HG03460 (cell line): Measurements from ENCODE around the gene PRCD.

ENCODE experiments used
- ATAC-seq: cut with Tn5 transposase; IDR thresholded peaks from one replicate; pipeline ENCODE4 v1.9.1; 2021; ENCODE audit not compliant: unreplicated experiment

Gene PRCD

DNA sequence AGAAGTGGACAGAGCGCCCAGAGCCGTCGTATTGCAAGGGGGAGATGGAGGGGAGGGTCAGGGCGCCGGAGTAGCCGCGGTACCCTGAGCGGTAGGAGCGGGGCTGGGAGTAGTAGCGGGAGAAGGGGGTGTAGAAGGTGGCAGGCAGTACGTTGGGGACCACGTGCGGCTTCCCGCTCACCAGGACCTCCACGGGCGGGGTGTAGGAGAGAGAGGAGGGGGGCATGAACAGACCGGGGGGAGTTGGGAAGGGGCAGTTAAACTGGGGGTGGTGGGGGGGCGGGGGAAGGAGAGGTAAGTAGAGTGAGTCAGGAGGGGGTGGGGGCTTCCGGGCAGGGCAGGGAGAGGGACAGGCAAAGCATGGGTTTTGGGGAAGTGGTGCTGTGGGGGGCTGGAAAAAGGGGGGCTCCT lies 29.0 kb downstream of the PRCD start:
- no peak for ATAC-seq

DNA sequence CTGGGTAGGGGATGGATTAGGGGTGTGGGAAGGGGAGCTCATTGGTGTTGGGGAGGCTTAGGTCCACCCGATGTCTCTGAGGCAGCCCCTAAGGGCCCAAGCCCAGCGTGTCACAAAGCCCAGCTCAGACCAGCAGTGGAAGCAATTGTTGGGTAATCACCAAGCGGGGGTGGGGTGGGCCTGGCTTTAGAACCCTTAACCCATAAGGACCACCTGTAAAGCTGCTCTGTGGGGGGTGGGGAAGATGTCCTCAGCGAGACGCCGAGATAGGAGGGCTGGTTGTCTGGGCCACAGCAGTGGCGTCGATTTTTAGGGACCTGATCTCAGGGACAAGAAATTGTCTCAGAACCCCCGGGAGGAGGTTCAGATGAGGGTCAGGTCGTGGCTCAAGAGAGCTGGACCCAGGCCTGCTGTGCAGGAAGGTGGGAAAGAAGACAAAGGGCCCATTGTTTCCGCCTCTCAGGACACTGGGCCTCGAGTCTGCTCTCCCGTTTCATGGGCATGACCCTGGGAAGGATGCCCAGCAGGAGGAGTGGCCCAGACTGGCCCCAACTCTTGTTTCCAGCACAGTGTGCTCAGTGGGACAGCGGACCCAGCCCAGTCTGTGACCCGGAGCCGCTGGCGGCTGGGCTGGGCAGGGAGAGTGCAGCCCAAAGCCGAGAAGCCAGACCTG lies 29.9 kb downstream of the PRCD start:
- ATAC-seq = no peak

DNA sequence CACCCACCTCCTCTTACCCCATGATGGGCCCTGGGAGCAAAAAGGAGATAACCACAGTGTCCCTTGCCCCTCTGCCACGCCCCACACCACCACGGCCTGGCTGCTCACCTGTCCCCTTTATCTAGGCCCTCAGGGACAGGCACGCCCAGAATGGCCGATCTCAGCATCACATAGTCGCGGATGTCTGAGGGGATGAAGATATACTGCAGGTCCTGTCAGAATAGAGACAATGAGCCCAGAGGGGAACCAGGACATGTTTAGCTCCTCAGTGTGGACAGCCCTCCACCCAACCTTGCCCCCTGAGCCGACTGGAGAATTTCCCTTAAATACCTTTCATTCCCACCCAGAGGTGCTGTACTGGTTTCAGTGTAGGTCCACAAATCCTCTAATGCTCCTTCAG lies 30.6 kb downstream of the PRCD start:
- ATAC-seq = no peak

DNA sequence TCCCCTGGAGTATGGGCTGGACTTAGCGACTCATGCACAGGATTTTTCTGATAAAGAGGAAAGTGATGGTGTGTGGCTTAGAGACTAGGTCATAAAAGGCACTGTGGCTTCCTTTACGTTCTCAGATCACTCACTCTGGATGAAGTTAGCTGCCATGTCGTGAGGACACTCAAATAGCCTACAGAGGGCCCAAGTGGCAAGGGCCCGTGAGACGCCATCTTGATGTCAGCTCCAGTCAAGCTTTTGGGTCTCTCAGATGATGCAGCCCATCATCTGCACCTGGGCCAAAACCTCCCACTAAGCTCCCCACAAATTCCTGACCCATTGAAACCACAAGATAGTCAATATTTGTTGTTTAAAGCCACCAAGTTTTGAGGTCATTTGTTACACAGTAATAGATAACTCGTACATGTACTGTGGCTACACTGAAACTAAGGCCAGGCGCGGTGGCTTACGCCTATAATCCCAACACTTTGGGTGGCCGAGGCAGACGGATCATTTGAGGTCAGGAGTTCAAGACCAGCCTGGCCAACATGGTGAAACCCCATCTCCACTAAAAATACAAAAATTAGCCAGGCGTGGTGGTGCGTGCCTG lies 31.1 kb downstream of the PRCD start:
- no peak for ATAC-seq

DNA sequence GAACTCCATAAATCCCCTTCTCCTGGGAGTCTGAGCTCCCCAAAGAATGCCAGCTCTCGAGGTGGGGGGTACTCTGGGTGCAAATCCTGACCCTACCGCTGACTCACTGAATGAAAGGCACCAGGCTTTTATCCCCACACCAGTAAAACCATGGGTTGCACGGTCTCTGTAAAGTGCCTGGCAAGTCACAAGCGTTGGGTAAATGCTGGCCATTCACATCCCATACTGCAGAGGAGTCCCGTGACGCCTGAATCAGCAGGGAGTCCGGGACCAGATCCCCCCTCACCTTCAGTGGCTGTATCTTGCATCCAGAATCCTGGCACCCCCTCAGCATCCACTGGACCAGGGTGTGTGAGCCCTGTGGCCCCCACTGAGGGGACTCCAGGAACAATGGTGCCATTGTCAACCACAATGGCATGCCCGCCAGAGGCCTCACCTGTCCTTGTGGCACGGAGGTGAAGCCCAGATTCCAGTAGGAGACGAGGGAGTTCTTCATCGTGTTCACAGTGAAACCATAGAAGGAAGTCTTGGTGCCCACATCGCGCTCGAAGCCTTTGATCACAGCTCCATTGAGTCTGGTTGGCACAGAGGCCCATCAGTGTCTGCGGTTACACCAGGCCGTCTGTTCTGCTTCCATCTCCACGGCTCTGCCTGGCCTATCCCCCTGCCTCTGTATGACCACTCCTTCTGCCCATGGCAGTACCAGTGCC lies 32.5 kb downstream of the PRCD start:
- no peak for ATAC-seq

DNA sequence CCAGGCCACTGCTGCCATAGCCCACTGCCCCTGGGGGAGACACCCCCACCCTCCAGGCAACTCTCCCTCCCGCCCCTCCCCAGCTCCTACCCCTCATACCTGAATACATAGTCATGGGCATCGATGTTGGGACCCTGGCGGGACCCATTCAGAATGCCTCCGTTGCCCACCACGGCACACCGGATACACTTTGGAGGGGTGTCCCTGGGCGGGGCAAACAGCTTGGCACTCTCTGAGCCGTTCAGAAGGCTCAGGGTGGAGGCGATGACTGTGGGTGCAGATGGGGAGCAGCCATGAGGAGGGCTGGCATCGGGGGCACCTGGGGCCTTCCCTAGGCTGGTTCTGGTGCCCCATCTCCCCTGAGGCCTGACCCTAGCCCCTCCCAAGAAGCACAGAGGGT lies 33.3 kb downstream of the PRCD start:
- no peak for ATAC-seq

DNA sequence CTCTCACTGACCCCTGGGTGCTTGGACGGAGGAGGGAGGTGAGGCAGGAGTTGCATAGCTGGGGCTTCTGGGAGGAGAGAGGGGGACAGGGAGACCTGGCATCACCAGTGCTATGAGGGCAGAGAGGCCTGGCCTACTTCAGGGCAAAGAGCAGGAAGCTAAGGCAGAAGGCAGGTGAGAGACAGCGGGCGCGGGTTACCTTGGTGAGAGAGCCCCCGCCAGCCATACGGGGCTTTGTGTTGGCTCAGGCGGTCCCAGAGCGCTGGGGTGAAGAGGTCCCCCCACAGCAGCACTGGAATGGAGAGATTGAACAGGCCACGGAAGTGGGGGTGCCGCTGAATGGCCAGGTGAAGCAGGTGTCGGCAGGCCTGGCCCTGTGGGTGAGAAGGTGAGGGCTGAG lies 34.3 kb downstream of the PRCD start:
- ATAC-seq = no peak

DNA sequence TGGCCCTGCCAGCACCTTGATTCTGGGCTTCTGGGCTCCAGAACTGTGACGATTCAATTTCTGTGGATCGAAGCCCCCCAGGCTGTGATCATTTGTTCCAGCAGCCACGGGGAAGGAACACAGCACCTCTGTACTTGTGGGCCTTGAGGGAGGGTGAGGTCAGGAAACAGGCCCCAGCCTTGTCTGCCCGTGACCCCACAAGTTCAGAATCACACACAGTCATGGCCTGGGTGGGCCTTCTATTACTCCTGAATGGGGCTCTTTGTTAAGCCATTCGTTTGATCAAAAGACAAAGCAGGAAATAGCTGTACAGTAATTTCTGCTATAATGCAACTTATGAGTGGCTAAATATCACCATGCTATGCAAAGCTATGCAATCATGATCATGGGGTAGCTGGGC lies 35.7 kb downstream of the PRCD start:
- no peak for ATAC-seq

DNA sequence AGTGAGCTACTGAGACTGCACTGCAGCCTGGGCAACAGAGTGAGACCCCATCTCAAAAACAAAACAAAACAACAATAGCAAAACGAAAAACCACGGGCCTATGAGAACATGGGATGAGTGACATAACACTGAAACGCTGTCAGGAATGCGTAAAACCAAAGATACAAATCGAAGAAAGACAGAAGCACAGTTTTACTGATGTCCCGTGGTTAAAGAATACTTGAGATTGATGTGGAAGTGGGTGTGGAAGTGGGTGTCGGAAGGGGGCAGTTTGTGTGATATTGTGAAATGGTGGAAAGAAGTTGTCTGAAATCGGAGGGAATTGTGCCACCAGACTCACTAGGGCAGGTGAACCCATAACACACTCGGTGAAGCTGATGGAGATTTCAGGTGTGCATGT lies 36.3 kb downstream of the PRCD start:
- no peak for ATAC-seq

DNA sequence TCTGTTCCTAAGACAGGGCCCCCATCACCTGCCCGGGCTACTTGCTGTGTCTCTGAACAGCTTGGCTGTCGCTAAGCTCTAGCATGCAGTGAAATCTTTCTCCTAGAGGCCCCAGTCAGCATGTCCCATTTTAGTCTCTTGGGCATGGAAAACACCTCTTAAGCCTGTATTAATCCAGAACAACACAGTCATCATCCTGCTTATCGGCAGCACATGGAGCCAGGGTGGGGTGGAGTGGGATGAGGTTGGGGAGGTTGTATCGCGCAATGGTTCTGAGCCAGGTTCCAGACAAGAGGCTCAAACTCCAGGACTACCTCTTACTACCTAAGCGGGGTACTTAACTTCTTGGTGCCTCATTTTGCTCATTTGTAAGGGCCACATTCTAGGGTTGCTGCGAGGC lies 38.0 kb downstream of the PRCD start:
- ATAC-seq = no peak

DNA sequence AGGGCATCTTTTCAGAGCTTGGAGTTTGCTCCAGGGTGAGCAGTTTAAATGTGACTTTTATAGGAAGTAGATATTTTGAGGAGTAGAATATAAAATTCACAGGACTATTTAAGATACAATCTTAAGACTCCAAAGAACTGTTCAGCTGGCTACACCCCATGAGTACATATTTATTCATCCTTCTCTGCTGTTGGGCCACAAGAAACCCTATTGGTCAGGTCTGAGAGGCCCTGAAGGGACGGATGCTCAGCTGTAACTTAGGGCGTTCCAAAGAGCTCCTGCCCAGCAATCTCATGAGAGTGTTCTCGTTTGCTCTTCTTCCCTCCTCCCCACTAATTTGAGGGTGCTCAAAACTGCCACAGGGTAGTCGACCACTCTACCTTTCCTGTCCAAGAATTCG lies 38.5 kb downstream of the PRCD start:
- no peak for ATAC-seq

DNA sequence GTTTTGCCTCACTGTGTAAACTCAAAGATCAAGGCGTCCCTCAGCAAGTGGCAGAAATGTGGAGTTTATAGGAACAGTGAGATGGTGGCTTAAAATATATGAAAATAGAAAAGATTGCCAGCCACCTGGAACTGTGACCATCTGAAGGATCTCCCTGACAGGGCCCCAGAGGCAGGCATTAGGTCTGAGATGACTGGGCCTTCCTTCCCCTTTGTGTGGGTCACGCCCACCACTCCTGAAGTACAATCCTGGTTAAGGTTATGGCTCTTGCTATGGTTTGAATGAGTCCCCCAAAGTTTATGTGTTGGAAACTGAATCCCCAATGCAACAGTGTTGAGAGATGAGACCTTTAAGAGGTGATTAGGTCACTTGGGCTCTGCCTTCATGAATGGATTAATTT lies 39.4 kb downstream of the PRCD start:
- no peak for ATAC-seq

DNA sequence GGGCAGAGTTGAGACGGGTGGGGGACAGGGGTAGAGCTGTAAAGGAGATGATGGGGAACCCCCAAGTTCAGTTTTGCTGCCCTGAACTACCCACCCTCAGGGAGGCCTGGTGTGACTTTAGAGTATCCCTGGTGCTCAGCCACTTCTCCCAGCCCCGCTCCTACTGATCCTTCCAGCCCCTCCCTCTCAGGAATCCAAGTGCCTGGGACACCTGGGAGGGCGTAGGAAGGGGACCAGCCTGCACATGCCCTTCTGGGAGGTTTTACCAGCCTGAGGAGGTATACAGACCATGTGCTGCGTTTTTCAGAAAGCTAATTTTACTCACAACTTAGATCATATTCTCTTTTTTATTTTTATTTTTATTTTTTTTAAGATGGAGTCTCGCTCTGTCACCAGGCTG lies 41.7 kb downstream of the PRCD start:
- ATAC-seq = no peak

DNA sequence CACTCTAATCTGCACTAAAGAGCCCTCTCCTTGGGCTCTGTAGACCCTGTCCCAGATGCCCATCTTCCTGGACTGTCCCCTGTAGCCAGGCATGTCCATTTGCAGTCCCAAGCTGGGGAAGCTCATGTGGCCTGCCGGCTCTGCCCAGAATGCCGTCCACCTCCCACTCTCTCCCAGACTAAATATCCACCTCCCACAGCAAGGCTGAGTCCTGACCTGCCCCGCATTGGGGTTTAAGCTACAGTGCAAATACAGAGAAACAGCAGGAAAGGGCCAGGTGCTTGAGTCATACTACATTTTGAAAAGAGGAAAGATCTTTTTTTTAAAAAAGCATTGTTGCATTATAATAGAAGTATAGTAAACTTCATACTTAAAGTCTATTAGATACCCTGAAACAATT lies 42.8 kb downstream of the PRCD start:
- no peak for ATAC-seq

DNA sequence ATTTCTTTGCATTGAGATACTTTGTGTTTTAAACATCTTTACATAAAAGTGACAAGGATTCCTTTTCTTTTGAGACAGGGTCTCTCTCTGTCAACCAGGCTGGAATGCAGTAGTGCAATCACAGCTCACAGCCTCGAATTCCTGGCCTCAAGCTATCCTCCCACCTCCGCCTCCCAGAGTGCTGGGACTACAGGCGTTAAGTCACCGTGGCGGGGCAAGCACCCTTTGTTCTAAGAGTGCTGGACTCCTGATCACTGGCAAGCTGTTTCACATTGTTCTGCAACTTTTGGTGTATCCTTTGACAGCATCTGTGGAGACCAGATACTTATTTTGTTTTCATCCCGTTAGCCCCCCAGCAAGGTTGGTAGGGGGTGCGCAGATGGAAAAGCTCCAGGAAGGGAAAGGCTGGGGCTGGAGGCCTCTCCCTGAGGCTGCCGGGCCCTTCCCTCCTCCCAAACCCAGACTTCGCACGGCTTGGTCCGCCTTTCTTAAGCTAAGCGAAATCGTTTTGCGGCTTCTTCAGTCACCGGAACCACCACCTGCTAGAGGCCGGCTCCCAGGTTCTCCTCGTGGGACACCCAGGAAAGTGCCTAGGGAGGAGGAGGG lies 44.7 kb downstream of the PRCD start:
- no peak for ATAC-seq

DNA sequence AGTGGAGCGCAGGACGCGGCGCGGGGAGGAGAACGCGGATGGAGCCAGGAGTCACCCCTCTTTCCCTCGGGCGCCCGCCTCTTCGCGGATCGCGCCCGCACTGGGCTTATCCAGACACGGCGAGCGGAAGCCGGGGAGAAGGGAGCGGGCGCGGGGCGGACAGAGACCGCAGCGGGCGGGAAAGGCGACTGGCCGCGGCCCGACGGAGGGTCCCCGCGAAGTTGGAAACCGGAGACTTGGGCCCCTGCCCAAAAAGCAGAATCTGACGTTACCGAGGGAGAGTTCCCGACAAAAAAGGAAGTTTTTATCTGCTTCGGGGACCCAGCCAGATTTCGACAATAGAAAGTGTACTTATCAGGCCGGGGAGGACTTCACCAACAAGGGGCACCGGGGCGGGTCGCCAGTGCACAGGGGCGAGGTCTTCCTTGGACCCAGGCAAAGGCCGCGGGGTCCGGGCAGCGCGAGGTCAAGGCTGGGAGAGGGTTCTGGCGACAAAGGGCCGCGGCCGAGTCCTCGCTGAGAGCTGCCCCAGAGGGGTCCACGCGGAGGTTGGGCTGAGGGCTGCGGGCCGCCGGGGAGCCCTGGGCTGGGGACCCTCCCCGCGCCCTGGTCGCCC lies 45.3 kb downstream of the PRCD start:
- no peak for ATAC-seq

DNA sequence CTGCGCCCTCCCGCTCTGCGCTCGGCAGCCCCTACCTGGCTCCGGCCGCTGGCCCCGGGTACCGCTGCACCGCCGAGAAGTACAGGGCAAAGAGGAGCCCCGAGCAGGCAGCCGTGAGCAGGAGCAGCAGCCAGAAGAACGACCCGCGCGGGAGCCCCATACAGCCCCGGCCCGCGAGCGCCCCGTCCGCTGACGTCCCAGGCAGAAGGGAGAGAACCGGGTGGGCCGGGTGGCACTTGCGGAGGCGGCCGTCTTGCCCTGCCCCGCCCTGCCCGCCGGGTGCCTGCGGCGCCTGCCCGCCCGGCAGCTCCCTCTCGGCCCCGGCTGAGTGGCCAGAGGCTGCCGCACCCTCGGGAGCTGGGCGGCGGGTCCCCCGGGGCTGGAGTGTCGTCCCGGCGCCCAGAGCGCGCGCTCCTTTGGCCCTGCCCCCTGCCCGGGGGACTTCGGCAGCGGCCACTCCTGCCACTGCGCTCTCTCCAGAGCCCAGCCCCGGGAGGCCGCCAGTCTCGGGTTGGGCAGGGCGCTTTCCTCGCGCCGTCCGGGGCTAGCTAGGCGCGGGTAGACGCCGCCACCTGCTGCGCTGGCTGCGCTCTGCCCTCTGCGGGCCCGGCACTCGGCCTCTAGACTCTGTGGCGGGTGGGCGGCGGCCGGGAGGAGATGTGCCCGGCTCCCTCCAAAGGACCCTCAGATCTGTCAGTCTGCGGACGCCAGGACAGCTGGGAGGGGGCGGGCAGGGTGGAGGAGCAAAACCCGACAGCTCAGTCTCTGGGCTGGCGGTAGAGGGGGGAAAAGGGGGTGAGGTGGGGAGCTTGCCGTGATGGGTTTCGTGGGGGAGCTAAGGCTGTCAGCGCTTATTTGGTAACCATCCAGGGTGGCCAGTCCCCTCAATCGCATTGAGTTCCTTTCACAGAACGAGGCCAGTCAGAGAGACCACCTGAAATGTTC lies 46.1 kb downstream of the PRCD start, which contains the start of gene ST6GALNAC2:
TSS of gene ST6GALNAC2 (minus strand) at position 212 of the 945 bp plus-strand sequence. CDS start at position 160, 52 bp downstream.
- no peak for ATAC-seq

DNA sequence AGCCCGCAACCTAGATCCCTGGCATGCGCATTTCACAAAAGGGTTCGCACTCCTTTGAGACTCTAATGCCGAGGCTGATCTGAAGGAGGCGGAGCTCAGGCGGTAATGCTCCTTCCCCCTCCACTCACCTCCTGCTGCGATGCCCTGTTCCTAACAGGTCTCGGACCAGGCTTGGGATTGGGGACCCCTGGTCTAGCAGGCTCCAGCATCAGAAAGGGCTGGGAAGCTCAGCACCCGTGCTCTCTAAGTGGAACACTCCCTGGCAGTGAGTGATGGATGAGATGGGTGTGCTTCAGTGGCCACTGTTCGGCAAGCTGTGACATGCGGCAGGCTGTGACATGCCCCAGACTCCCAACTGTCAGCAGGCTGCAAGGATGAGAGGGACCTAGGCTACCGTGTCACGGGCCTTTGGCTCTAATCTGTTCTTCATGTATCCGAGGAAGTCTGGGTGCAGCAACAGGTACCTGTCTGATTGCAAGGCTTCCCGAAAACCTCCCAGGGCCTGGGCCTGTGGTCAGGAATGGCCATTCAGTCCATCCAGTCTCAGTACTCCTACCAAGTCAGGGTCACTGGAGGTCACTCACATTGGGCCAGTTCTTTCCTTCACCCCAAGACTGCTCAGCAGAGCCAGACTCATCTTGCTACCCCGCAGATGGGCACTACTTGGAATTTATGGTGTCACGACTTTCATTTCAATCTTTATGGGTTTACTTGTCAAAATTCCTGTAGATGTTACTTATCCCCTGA lies 47.1 kb downstream of the PRCD start:
- ATAC-seq = no peak

DNA sequence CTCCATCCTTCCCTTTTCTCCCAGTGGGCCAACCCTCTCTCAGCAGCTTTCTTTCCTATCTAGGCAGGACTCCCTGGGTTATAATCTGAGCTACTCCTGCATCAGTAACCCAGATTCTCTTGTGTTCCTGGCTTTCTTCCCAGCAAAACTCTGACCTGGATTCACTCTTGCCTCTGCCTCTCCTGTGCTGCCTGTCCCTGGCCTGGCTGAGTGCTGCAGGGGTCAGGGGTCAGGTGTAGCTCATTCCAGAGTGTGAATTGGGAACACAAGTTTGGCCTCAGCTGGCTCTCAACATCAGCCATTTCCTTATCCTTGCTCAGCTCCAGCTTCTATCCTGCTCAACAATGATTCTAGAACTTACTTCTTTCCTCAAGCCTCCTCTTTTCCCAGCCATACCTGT lies 48.3 kb downstream of the PRCD start:
- no peak for ATAC-seq

DNA sequence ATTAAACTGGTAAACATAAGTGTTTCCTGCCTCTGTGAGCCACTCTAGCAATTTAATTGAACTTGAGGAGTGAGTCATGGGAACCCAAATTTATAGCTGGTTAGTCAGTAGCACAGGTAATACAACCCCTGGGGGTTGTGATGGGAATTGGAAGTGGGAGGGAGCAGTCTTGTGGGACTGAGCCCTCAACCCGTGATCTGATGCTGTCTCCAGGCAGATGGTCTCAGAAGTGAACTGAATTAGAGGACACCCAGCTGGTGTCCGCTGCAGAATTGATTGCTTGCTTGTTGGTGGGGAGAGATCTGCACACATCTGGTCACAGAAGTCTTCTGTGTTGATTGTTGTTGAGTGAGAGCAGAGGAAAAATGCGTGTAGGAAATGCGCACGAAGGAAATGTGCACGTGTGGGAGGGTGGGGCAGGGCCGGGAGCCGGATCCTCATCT lies 53.6 kb downstream of the PRCD start:
- no peak for ATAC-seq
